PFSK-1 (cell line): ENCODE data around the gene PHACTR4.

ENCODE experiments used
- FOXP2 ChIP-seq: optimal IDR thresholded peaks from 2 replicates; pipeline ENCODE3; 2011; ENCODE audit warnings: borderline replicate concordance, control low read depth, inconsistent platforms; ENCODE audit not compliant: insufficient read depth; ENCODE audit errors: extremely low read length, extremely low read depth
- POLR2AphosphoS5 ChIP-seq: IDR thresholded peaks from 2 replicates; pipeline ENCODE4 v1.6.1; 2012; ENCODE audit warnings: low read depth, mild to moderate bottlenecking, control low read depth, low read length, moderate library complexity
- SIN3A ChIP-seq: IDR thresholded peaks from 2 replicates; pipeline ENCODE4 v1.6.1; 2012; ENCODE audit warnings: mild to moderate bottlenecking, low read length, moderate library complexity, borderline replicate concordance; ENCODE audit not compliant: insufficient read depth
- TAF1 ChIP-seq: IDR thresholded peaks from 2 replicates; pipeline ENCODE4 v1.6.1; 2012; ENCODE audit warnings: low read length, control low read depth, borderline replicate concordance; ENCODE audit not compliant: insufficient read depth
- TF ChIP-seq, protein P1 (sequence below), 2 experiments: IDR thresholded peaks; 2 replicates each; pipeline versions ENCODE4 v1.6.1 to v1.8.0; 2011 to 2012; ENCODE audit warnings: low read depth in 2 of 2, low read length in 2 of 2, control low read depth in 1 of 2, inconsistent platforms in 1 of 2, mild to moderate bottlenecking in 1 of 2, moderate library complexity in 1 of 2; ENCODE audit not compliant: insufficient read depth in 1 of 2

Gene PHACTR4

DNA sequence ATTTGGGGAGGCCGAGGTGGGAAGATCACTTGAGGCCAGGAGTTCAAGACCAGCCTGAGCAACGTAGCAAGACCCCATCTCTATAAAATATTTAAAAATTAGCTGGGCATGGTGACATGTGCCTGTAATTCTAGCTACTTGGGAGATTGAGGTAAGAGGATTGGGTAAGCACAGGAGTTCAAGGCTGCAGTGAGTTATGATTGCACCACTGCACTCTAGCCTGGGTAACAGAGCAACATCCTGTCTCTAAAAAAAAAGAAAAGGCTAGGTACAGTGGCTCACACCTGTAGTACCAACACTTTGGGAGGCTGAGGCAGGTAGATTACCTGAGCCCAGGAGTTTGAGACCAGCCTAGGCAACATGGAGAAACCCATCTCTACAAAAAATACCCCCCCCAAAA lies 100.6 kb downstream of the PHACTR4 start:
- TF ChIP-seq SIN3A, result no peak
- TF ChIP-seq FOXP2, result no peak
- no peak for TF ChIP-seq POLR2AphosphoS5
- TF ChIP-seq TAF1, result no peak
- TF ChIP-seq, protein P1, sequence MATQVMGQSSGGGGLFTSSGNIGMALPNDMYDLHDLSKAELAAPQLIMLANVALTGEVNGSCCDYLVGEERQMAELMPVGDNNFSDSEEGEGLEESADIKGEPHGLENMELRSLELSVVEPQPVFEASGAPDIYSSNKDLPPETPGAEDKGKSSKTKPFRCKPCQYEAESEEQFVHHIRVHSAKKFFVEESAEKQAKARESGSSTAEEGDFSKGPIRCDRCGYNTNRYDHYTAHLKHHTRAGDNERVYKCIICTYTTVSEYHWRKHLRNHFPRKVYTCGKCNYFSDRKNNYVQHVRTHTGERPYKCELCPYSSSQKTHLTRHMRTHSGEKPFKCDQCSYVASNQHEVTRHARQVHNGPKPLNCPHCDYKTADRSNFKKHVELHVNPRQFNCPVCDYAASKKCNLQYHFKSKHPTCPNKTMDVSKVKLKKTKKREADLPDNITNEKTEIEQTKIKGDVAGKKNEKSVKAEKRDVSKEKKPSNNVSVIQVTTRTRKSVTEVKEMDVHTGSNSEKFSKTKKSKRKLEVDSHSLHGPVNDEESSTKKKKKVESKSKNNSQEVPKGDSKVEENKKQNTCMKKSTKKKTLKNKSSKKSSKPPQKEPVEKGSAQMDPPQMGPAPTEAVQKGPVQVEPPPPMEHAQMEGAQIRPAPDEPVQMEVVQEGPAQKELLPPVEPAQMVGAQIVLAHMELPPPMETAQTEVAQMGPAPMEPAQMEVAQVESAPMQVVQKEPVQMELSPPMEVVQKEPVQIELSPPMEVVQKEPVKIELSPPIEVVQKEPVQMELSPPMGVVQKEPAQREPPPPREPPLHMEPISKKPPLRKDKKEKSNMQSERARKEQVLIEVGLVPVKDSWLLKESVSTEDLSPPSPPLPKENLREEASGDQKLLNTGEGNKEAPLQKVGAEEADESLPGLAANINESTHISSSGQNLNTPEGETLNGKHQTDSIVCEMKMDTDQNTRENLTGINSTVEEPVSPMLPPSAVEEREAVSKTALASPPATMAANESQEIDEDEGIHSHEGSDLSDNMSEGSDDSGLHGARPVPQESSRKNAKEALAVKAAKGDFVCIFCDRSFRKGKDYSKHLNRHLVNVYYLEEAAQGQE (IDR thresholded peaks at IDR 0.05; ENCODE audit: insufficient read depth in 1 of 2, low read depth in 2 of 2, low read length in 2 of 2), result no peak

DNA sequence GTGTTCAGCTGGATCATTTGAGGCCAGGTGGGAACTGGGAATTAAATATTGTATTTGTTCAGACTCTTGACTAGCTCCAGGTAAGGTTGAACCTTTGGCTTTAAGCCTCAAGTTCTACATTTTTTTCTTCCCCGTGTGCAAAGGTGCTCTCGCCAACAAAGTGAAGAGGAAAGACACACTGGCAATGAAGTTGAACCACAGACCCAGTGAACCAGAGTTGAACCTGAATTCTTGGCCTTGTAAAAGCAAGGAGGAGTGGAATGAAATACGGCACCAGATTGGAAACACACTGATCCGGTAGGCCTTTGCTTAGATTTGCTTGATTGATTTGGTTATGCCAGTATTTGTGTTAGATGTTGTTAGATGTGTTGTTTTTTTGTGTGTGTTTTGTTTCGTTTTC lies 110.8 kb downstream of the PHACTR4 start:
- TF ChIP-seq TAF1 (no peak), SIN3A (no peak), POLR2AphosphoS5 (no peak), FOXP2 (no peak)
- TF ChIP-seq, protein P1 (IDR thresholded peaks at IDR 0.05; ENCODE audit: insufficient read depth in 1 of 2, low read depth in 2 of 2, low read length in 2 of 2), result no peak

DNA sequence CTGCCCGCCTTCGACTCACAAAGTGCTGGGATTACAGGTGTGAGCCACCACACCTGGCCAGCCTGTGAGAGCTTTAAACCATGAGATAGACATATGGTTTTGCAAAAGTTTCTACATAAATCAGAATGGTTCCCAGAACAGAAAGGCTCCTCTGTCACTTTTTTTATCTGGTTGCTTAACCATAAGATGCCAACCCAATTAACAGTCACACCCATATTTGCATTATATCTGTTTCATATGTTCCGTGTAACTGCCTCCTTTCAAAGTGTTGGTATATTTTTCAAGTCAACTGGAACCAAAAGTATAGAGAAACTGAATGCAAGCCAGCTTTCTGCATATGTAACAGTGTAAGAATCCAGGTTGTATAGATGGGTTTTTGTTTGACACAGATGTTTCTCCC lies 112.6 kb downstream of the PHACTR4 start:
- TF ChIP-seq, protein P1 (IDR thresholded peaks at IDR 0.05; ENCODE audit: insufficient read depth in 1 of 2, low read depth in 2 of 2, low read length in 2 of 2), result no peak

DNA sequence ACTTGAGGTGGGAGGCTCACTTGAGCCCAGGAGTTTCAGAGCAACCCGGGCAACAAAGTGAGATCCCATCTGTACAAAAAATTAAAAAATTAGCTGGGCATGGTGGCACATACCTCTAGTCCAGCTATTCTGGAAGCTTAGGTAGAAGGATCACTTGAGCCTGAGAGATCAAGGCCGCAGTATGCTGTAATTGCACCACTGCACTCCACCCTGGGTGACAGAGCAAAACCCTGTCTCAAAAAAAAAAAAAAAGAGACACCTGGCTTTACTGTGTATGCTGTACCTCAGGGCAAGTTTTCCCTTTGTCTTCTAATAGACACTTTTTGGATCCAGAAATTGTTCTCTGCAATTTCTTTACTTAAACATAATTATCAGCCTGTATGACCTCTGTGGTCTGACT lies 113.2 kb downstream of the PHACTR4 start:
- TF ChIP-seq POLR2AphosphoS5, result no peak
- TF ChIP-seq SIN3A, result no peak
- TF ChIP-seq, protein P1 (IDR thresholded peaks at IDR 0.05; ENCODE audit: insufficient read depth in 1 of 2, low read depth in 2 of 2, low read length in 2 of 2), result no peak

DNA sequence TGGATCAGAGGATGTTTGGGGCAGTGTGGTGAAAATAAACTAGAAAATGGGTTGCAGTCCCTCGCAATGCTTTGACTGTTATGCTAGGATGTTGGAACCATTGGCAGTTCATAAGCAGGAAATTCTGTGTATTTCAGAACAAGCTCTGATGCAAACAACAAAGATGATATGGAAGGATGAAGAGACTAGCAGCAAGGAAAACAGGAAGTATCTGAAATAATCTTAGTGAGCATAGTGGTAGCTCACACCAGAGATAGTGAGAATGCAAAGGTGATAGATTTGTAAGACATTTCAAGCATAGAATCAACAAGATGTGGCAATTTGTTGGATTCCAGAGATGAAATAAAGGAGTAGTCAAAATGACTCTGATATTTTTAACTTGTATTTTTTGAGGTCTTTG lies 125.2 kb downstream of the PHACTR4 start:
- TF ChIP-seq, protein P1 (IDR thresholded peaks at IDR 0.05; ENCODE audit: insufficient read depth in 1 of 2, low read depth in 2 of 2, low read length in 2 of 2), result no peak
- no peak for TF ChIP-seq POLR2AphosphoS5
